Smooth muscle cell of the pulmonary artery (primary cell): ENCODE measurements around the gene PCDHAC1. TPM values are rescaled to one million over a fixed set of nuclear protein-coding genes. Genes with fewer than 3 reads are reported as not detected.

ENCODE experiments used
- total RNA-seq: library from RNA; depleted of rRNA; stranded (reverse); fragments of >200 nt; gene quantifications from 2 replicates; pipeline ENCODE4 v1.2.3, GENCODE V29; 2014

Gene PCDHAC1
- 0.07 and 0.26 TPM in 2 replicates for total RNA-seq

GRCh38 chr5:140925806-140926442 lies at the start of gene PCDHAC1:
Gene PCDHAC1, plus strand, starts transcription at chr5:140926299. Its CDS starts 594 bp downstream, at chr5:140926893.

GRCh38 chr5:140881889-140882590 lies 44.1 kb upstream of the PCDHAC1 start, which contains the start of gene PCDHA13:
Gene PCDHA13, plus strand, starts transcription at chr5:140882124. Its CDS starts 145 bp downstream, at chr5:140882269.

GRCh38 chr5:140966293-140967225 lies 40.5 kb downstream of the PCDHAC1 start, which contains the start of gene PCDHAC2:
Gene PCDHAC2, plus strand, starts transcription at chr5:140966476. Its CDS starts 291 bp downstream, at chr5:140966767.

Other genes starting within 250 kb of the PCDHAC1 start
- gene HARS1, start 234.9 kb upstream of the PCDHAC1 start, total RNA-seq, result 50.6 and 62.6 TPM in 2 replicates
- 23.7 and 28.0 TPM in 2 replicates for gene HARS2, start 234.8 kb upstream of the PCDHAC1 start, total RNA-seq
- gene ZMAT2, start 225.9 kb upstream of the PCDHAC1 start, total RNA-seq, result 40.7 and 40.8 TPM in 2 replicates
- gene PCDHA1, start 140.2 kb upstream of the PCDHAC1 start, total RNA-seq, result 0.20 TPM in 1 of 2 replicates, not detected in the other
- 0.03 and 0.07 TPM in 2 replicates for gene PCDHA2, start 131.4 kb upstream of the PCDHAC1 start, total RNA-seq
- 0.20 and 0.39 TPM in 2 replicates for gene PCDHA3, start 125.2 kb upstream of the PCDHAC1 start, total RNA-seq
- gene PCDHA4, start 119.2 kb upstream of the PCDHAC1 start, total RNA-seq, result 0.59 and 0.69 TPM in 2 replicates
- 0.07 TPM in 2 replicates for gene PCDHA5, start 104.7 kb upstream of the PCDHAC1 start, total RNA-seq
- 0.76 and 0.91 TPM in 2 replicates for gene PCDHA6, start 98.3 kb upstream of the PCDHAC1 start, total RNA-seq
- gene PCDHA7, start 92.0 kb upstream of the PCDHAC1 start, total RNA-seq, result 1.4 and 1.7 TPM in 2 replicates
- 0.07 and 0.26 TPM in 2 replicates for gene PCDHA8, start 85.1 kb upstream of the PCDHAC1 start, total RNA-seq
- gene PCDHA9, start 77.9 kb upstream of the PCDHAC1 start, total RNA-seq, result 0.07 and 0.10 TPM in 2 replicates
- gene PCDHA10, start 70.4 kb upstream of the PCDHAC1 start, total RNA-seq, result 0.26 and 0.50 TPM in 2 replicates
- 0.23 and 0.33 TPM in 2 replicates for gene PCDHA11, start 57.3 kb upstream of the PCDHAC1 start, total RNA-seq
- 0.07 and 0.33 TPM in 2 replicates for gene PCDHA12, start 51.0 kb upstream of the PCDHAC1 start, total RNA-seq
- 0.10 and 0.20 TPM in 2 replicates for gene PCDHA13, start 44.2 kb upstream of the PCDHAC1 start, total RNA-seq
- 0.43 and 1.3 TPM in 2 replicates for gene PCDHAC2, start 40.2 kb downstream of the PCDHAC1 start, total RNA-seq
- not detected in 2 replicates for gene PCDHB1, start 125.1 kb downstream of the PCDHAC1 start, total RNA-seq
- 3.6 and 4.4 TPM in 2 replicates for gene PCDHB2, start 168.3 kb downstream of the PCDHAC1 start, total RNA-seq
- 0.79 and 1.6 TPM in 2 replicates for gene PCDHB3, start 174.2 kb downstream of the PCDHAC1 start, total RNA-seq
- gene PCDHB4, start 195.5 kb downstream of the PCDHAC1 start, total RNA-seq, result 0.20 and 0.59 TPM in 2 replicates
- gene PCDHB5, start 208.9 kb downstream of the PCDHAC1 start, total RNA-seq, result 0.36 and 2.2 TPM in 2 replicates
- gene PCDHB6, start 223.8 kb downstream of the PCDHAC1 start, total RNA-seq, result 0.20 and 0.36 TPM in 2 replicates
- gene PCDHB7, start 246.3 kb downstream of the PCDHAC1 start, total RNA-seq, result 0.33 and 1.1 TPM in 2 replicates